Neuronal stem cell (in vitro differentiated cells): ENCODE measurements around the gene SNRPB.

Source experiments
- DNase-seq: peaks from one replicate; pipeline ENCODE4 v3.0.0-alpha.2; 2013; ENCODE audit warnings: low spot score
- H2AFZ ChIP-seq: one replicate; pipeline ENCODE4 v1.6.1; 2013; ENCODE audit warnings: mild to moderate bottlenecking, low read length, inconsistent platforms
- H2AK5ac ChIP-seq: 2 replicates; pipeline ENCODE4 v1.6.1; 2013; ENCODE audit warnings: low read depth, mild to moderate bottlenecking, inconsistent platforms, low read length, moderate library complexity, mixed read lengths
- H2BK120ac ChIP-seq: 2 replicates; pipeline ENCODE4 v1.6.1; 2013; ENCODE audit warnings: low read depth, mild to moderate bottlenecking, inconsistent platforms, low read length, moderate library complexity, mixed read lengths
- H2BK12ac ChIP-seq: one replicate; pipeline ENCODE4 v1.6.1; 2013; ENCODE audit warnings: low read length, inconsistent platforms
- H2BK15ac ChIP-seq: 2 replicates; pipeline ENCODE4 v1.6.1; 2013; ENCODE audit warnings: mild to moderate bottlenecking, low read length, inconsistent platforms, mixed read lengths
- H2BK5ac ChIP-seq: one replicate; pipeline ENCODE4 v1.6.1; 2013; ENCODE audit warnings: inconsistent platforms, mild to moderate bottlenecking, low read length, moderate library complexity
- H3K14ac ChIP-seq: one replicate; pipeline ENCODE4 v1.6.1; 2013; ENCODE audit warnings: low read length, inconsistent platforms
- H3K18ac ChIP-seq: 2 replicates; pipeline ENCODE4 v1.6.1; 2013; ENCODE audit warnings: low read length, inconsistent platforms
- H3K23ac ChIP-seq: 2 replicates; pipeline ENCODE4 v1.6.1; 2013; ENCODE audit warnings: low read depth, mild to moderate bottlenecking, mixed read lengths, low read length, inconsistent platforms; ENCODE audit not compliant: poor library complexity
- H3K27ac ChIP-seq: replicated peaks from 3 replicates; pipeline ENCODE4 v1.5.1; 2013; ENCODE audit warnings: low read length, inconsistent platforms
- H3K27me3 ChIP-seq, 3 experiments: 2 replicates each; pipeline ENCODE4 v1.6.1; 2013; ENCODE audit warnings: low read length in 3 of 3, mild to moderate bottlenecking in 2 of 3, inconsistent platforms in 1 of 3, low read depth in 1 of 3, mixed read lengths in 1 of 3, moderate library complexity in 1 of 3; ENCODE audit not compliant: control insufficient read depth in 3 of 3, insufficient read depth in 3 of 3
- H3K36me3 ChIP-seq, 2 donors: replicated peaks in 1 of 2; 2 replicates each; pipeline ENCODE4 v1.6.1; 2013; ENCODE audit warnings: low read length in 2 of 2; ENCODE audit not compliant: control insufficient read depth in 2 of 2, insufficient read depth in 2 of 2
- H3K4ac ChIP-seq: 2 replicates; pipeline ENCODE4 v1.6.1; 2013; ENCODE audit warnings: inconsistent platforms, mild to moderate bottlenecking, low read length, moderate library complexity
- H3K4me1 ChIP-seq, 2 donors: 1 replicate in 1 of 2; 2 replicates in 1 of 2; pipeline ENCODE4 v1.6.1; 2013; ENCODE audit warnings: low read length in 2 of 2, low read depth in 1 of 2; ENCODE audit not compliant: control insufficient read depth in 2 of 2, insufficient read depth in 1 of 2
- H3K4me2 ChIP-seq: one replicate; pipeline ENCODE4 v1.6.1; 2013; ENCODE audit warnings: mild to moderate bottlenecking, low read length, inconsistent platforms; ENCODE audit not compliant: insufficient read depth, poor library complexity, severe bottlenecking
- H3K4me3 ChIP-seq, 2 donors: 2 replicates each; pipeline ENCODE4 v1.5.1; 2013; ENCODE audit warnings: low read length in 2 of 2, mild to moderate bottlenecking in 2 of 2, inconsistent platforms in 1 of 2, moderate library complexity in 1 of 2
- H3K79me1 ChIP-seq: one replicate; pipeline ENCODE4 v1.6.1; 2013; ENCODE audit warnings: low read depth, mild to moderate bottlenecking, inconsistent platforms, low read length, moderate library complexity
- H3K9ac ChIP-seq: one replicate; pipeline ENCODE4 v1.6.1; 2013; ENCODE audit warnings: mild to moderate bottlenecking, low read depth, low read length, inconsistent platforms; ENCODE audit not compliant: poor library complexity
- H3K9me3 ChIP-seq, 2 donors: replicated peaks in 1 of 2; 2 replicates each; pipeline versions ENCODE3 to v1.6.1; 2013; ENCODE audit warnings: low read length in 2 of 2, mild to moderate bottlenecking in 2 of 2, inconsistent platforms in 1 of 2, low read depth in 1 of 2, mixed read lengths in 1 of 2, moderate library complexity in 1 of 2; ENCODE audit not compliant: control insufficient read depth in 2 of 2, insufficient read depth in 1 of 2
- H4K8ac ChIP-seq: one replicate; pipeline ENCODE4 v1.6.1; 2013; ENCODE audit warnings: low read depth, mild to moderate bottlenecking, inconsistent platforms, low read length, moderate library complexity
- H4K91ac ChIP-seq: one replicate; pipeline ENCODE4 v1.6.1; 2013; ENCODE audit warnings: low read length, low read depth, mild to moderate bottlenecking, inconsistent platforms; ENCODE audit not compliant: poor library complexity
- WGBS, 2 donors: extraction: QIAGEN DNeasy Blood & Tissue Kit; methylation state at CpG; one replicate each; pipeline ENCODE4 v1.1.7; 2013; ENCODE audit warnings: missing lambda C conversion rate in 2 of 2, mixed read lengths in 1 of 2; ENCODE audit not compliant: insufficient read length in 2 of 2, insufficient replicate concordance in 1 of 2; ENCODE audit errors: extremely low coverage in 2 of 2; 5-methylcytosine and 5-hydroxymethylcytosine counted together

SNRPB gene

DNA sequence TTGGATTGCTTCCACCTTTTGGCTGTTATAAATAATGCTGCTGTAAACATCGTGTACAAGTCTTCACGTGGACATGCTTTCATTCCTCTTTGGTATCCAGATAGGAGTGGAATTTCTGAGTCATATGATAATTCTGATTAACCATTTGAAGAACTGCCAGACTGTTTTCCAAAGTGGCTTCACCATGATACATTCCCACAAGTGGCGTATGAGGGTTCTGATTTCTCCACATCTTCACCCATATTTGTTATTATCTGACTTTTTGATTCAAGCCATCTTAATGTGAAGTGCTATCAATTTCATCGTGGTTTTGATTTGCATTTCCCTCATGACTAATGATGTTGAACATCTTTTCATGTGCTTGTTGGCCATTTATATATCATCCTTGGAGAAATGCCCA, 2.9 kb upstream of the SNRPB start:
- Histone ChIP-seq H2AFZ (no peak overlapping the region), H3K4ac (no peak overlapping the region), H3K23ac (no peak overlapping the region), H3K4me3 (no peak overlapping the region), H3K4me2 (no peak overlapping the region), H3K36me3 (peaks cover 0 to 11% of the 10 kb centered on the region in 2 donors), H2BK12ac (no peak overlapping the region), H3K9ac (no peak overlapping the region), H3K14ac (no peak overlapping the region), H2BK15ac (no peak overlapping the region), H3K4me1 (peaks cover 6% of the 10 kb centered on the region in 2 donors), H3K9me3 (no peaks in the 10 kb centered on the region), H3K18ac (no peak overlapping the region), H2BK5ac (no peak overlapping the region), H3K27me3 (no peaks in the 10 kb centered on the region), H4K91ac (no peak overlapping the region), H4K8ac (no peak overlapping the region), H2BK120ac (no peak overlapping the region), H3K79me1 (no peaks in the 10 kb centered on the region), H2AK5ac (no peak overlapping the region), H3K27ac (no peak overlapping the region)
- no CpG with 5 or more reads among the region's 4 CpGs for WGBS, 2 donors
- no peak for DNase-seq

DNA sequence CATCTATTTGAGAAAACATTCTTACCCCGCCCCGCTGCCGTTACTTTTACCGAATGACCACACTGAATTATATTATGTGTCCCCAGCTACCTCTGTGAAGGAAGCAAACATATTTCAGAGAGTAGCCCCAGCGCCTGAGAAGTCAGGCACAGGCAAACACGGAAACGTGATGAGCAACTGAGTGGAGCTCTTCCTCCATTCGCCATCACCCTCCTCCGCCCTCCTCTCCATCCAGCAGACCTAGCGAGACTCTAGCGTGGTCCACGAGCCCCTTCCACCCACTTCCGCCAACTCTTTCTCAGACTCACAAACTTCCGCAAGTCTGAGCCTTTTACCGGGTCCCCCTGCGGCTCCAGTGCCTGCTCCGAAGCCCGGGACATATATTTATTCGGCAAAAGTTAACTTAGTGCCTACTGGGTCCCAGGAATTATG, 582 bp downstream of the SNRPB start:
- peak overlapping the region; percentile 43 for H3K4me2 ChIP-seq
- H3K36me3 ChIP-seq: peaks cover 21 to 46% of the 10 kb centered on the region in 2 donors
- H2BK120ac ChIP-seq: no peak overlapping the region
- H3K79me1 ChIP-seq: no peaks in the 10 kb centered on the region
- H3K9ac ChIP-seq: peak overlapping the region; percentile 77
- H3K23ac ChIP-seq: peak overlapping the region; percentile 57
- H3K27me3 ChIP-seq: no peaks in the 10 kb centered on the region
- no peak overlapping the region for H2BK15ac ChIP-seq
- DNase-seq: peak; percentile 3
- H3K14ac ChIP-seq: peak overlapping the region; percentile 5
- H3K4me1 ChIP-seq: peaks cover 6% of the 10 kb centered on the region in 2 donors
- peak overlapping the region; percentile 96 for H3K18ac ChIP-seq
- peak overlapping the region; percentile 66 to 90 for H3K4me3 ChIP-seq
- H4K91ac ChIP-seq: no peak overlapping the region
- no peaks in the 10 kb centered on the region for H3K9me3 ChIP-seq
- no peak overlapping the region for H3K4ac ChIP-seq
- H2AFZ ChIP-seq: peak overlapping the region; percentile 79
- peak overlapping the region; percentile 69 for H2BK5ac ChIP-seq
- H2BK12ac ChIP-seq: no peak overlapping the region
- no CpG with 5 or more reads among the region's 19 CpGs for WGBS, 2 donors
- H3K27ac ChIP-seq: peak overlapping the region; percentile 93
- H4K8ac ChIP-seq: no peak overlapping the region
- peak overlapping the region; percentile 9 for H2AK5ac ChIP-seq

DNA sequence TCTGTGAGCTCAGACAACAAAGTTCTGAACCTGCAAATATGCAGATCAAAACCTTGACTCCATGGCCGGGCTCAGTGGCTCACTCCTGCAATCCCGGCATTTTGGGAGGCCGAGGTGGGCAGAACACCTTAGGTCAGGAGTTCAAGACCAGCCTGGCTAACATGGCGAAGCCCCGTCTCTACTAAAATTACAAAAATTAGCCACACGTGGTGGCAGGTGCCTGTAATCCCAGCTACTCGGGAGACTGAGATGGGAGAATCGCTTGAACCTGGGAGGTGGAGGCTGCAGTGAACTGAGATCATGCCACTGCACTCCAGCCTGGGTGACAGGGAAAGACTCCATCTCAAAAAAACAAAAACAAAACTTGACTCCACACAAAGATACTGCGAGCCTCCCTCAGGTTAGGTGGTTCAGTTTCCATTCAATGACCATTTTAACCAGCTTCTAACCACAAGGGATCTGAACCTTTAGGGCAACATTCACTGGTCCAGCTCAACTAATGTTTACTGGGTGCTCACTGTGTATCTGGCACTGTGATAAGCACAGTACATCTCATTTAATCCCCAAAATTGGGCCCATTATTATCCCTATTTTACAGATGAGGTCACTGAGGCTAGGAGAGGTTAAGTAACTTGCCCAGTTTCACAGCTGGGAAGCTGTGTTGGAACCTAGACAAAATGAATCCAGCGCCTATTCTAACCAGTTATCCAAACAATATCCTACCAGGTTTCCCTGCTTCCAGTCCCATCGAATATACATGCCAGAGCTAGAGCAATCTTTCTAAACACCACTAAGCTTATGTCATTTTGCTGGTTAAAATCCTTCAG, 1.8 kb downstream of the SNRPB start:
- Histone ChIP-seq H3K4me3 (peak overlapping the region; percentile 60 to 66), H4K91ac (no peak overlapping the region), H3K9ac (no peak overlapping the region), H3K23ac (no peak overlapping the region), H2BK5ac (no peak overlapping the region), H3K79me1 (no peaks in the 10 kb centered on the region), H3K4ac (no peak overlapping the region), H3K27ac (no peak overlapping the region), H2BK120ac (no peak overlapping the region), H4K8ac (no peak overlapping the region), H3K27me3 (no peaks in the 10 kb centered on the region), H3K18ac (no peak overlapping the region), H3K4me2 (peak overlapping the region; percentile 51), H3K4me1 (peaks cover 6% of the 10 kb centered on the region in 2 donors), H2AK5ac (no peak overlapping the region), H3K36me3 (peaks cover 27 to 58% of the 10 kb centered on the region in 2 donors), H3K14ac (no peak overlapping the region), H2BK12ac (no peak overlapping the region), H2AFZ (no peak overlapping the region), H2BK15ac (no peak overlapping the region), H3K9me3 (no peaks in the 10 kb centered on the region)
- WGBS, 2 donors: no CpG with 5 or more reads among the region's 11 CpGs
- no peak for DNase-seq

DNA sequence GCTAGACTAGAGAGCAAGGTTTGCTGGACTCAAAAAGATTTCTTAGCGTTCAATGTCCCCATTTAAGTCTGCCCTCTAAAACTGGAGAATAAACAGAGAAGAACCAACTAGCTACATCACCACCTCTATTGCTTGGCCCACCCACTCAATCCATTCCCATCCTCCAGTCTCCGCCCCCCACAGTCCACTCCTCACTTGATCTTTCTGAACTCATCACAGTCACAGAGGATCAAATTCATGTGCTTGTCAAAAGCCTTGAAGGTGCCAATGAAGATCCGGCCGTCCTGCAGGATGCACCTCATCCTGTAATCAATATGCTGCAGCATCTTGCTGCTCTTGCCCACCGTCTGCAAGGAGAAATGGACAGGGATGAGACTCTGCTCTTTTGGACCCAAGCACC, 3.2 kb downstream of the SNRPB start:
- Histone ChIP-seq H3K4me1 (peaks cover 6% of the 10 kb centered on the region in 2 donors), H3K27me3 (no peaks in the 10 kb centered on the region), H2BK120ac (no peak overlapping the region), H3K9me3 (no peaks in the 10 kb centered on the region), H3K27ac (no peak overlapping the region), H3K23ac (no peak overlapping the region), H3K4me2 (no peak overlapping the region), H2BK15ac (no peak overlapping the region), H3K4me3 (no peak overlapping the region), H3K4ac (no peak overlapping the region), H3K14ac (no peak overlapping the region), H3K18ac (no peak overlapping the region), H3K79me1 (peaks cover 3% of the 10 kb centered on the region), H4K8ac (no peak overlapping the region), H2AFZ (no peak overlapping the region), H2AK5ac (no peak overlapping the region), H3K9ac (no peak overlapping the region), H3K36me3 (peaks cover 40 to 72% of the 10 kb centered on the region in 2 donors), H2BK12ac (no peak overlapping the region), H2BK5ac (no peak overlapping the region), H4K91ac (no peak overlapping the region)
- no CpG with 5 or more reads among the region's 5 CpGs for WGBS, 2 donors
- DNase-seq: no peak
